ENCODE data around the gene LPA. TPM values are rescaled to one million over a fixed set of nuclear protein-coding genes. Genes with fewer than 3 reads are reported as not detected.
"Not testable (repeated sequence)": the region's sequence is repeated elsewhere in the genome, so short reads cannot be mapped to it uniquely, and the experiment has no call there.

LPA gene
- total and polyA plus RNA-seq, 2 of the 8 experiments (the other 6 are each of a cell fraction or from before 2014, with no cell fraction given): 0.39 TPM; not detected in 1

DNA sequence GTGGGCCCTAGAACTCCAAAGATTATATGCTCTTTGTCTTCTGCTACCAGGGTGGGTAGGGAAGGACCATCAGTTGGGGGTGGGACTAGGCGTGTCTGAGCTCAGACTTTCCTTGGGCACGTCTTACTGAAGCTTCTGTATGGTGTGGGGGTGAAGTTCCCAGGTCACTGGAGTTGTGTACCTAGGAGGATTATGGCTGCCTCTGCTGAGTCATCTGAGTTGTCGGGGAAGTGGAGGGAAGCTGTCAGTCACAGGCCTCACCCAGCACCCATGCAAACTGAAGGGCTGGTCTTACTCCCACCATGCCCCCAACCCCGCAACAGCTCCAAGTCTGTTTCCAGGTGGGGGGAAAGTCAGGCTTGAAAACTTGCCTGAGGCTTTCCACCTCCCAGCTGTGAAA is 90.1 kb downstream of the LPA start (continued):
- TF ChIP-seq, protein P1, sequence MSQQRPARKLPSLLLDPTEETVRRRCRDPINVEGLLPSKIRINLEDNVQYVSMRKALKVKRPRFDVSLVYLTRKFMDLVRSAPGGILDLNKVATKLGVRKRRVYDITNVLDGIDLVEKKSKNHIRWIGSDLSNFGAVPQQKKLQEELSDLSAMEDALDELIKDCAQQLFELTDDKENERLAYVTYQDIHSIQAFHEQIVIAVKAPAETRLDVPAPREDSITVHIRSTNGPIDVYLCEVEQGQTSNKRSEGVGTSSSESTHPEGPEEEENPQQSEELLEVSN (IDR thresholded peaks at IDR 0.05): no peak
- TF ChIP-seq GABPA (IDR thresholded peaks at IDR 0.05; ENCODE audit: borderline replicate concordance, insufficient read depth, low read length) (no peak), SIRT6 (IDR thresholded peaks at IDR 0.05; ENCODE audit: low read length) (no peak)

DNA sequence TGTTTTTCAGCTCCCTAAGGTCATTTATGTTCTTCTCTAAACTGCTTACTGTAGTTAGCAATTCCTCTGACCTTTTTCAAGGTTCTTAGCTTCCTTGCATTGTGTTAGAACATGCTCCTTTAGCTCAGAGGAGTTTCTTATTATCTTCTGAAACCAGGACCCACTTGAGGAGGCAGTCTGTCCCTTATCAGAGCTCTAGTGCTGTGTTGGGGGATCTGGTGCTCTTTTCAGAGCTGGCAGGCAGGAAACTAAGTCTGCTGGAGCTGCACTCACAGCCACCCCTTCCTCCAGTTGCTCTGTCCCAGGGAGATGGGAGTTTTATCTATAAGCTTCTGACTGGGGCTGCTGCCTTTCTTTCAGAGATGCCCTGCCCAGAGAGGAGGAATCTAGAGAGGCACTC is 92.9 kb downstream of the LPA start:
- H3K27me3 ChIP-seq (replicated peaks in 1 of 4; ENCODE audit: control insufficient read depth in 3 of 4, extremely low read depth in 1 of 4, insufficient read depth in 3 of 4, low read length in 3 of 4); H2BK20ac ChIP-seq (ENCODE audit: low read length); H3K23me2 ChIP-seq (ENCODE audit: low read depth, low read length); H4K8ac ChIP-seq (ENCODE audit: extremely low read depth, insufficient read depth, low read length); CTCF ChIA-PET (ENCODE audit: partially characterized antibody); H3K14ac ChIP-seq (ENCODE audit: insufficient read length); H4K5ac ChIP-seq (ENCODE audit: insufficient read length, low read depth, low read length); H3K56ac ChIP-seq (replicated peaks; ENCODE audit: insufficient read length, low read depth, low read length); H3K4me1 ChIP-seq (replicated peaks in 1 of 4; ENCODE audit: control insufficient read depth in 3 of 4, insufficient read depth in 4 of 4, low read length in 3 of 4); DNase-seq (ENCODE audit: low read depth in 1 of 2, low spot score in 2 of 2); H3K27ac ChIP-seq (ENCODE audit: low read depth, low read length); H3K4me3 ChIP-seq (ENCODE audit: extremely low read depth in 1 of 4, insufficient read depth in 2 of 4, low read depth in 3 of 4, low read length in 4 of 4); H2BK15ac ChIP-seq (ENCODE audit: low read length); H2BK5ac ChIP-seq (ENCODE audit: low read depth, low read length); H4K91ac ChIP-seq (replicated peaks; ENCODE audit: insufficient read length, low read length); H2AFZ ChIP-seq (ENCODE audit: low read length); H2BK12ac ChIP-seq (ENCODE audit: low read depth, low read length); FAIRE-seq; H3K23ac ChIP-seq (ENCODE audit: insufficient read length); H3K9ac ChIP-seq (replicated peaks in 1 of 4; ENCODE audit: extremely low read depth in 1 of 4, low read depth in 3 of 4, low read length in 3 of 4); H3K79me2 ChIP-seq (ENCODE audit: control insufficient read depth in 1 of 2, insufficient read depth in 2 of 2, low read length in 2 of 2); H2AK5ac ChIP-seq (ENCODE audit: low read depth, low read length); POLR2A ChIA-PET (ENCODE audit: partially characterized antibody); H3K18ac ChIP-seq (ENCODE audit: extremely low read depth, low read length); H3K36me3 ChIP-seq (ENCODE audit: control insufficient read depth in 2 of 4, insufficient read depth in 4 of 4, low read length in 3 of 4); H4K20me1 ChIP-seq (replicated peaks in 1 of 2; ENCODE audit: control insufficient read depth in 1 of 2, insufficient read depth in 2 of 2, low read length in 2 of 2); H3K4ac ChIP-seq (replicated peaks; ENCODE audit: insufficient read length, low read depth, low read length); H3K79me1 ChIP-seq (ENCODE audit: low read depth, low read length); H3K4me2 ChIP-seq (ENCODE audit: insufficient read depth in 1 of 2, low read depth in 2 of 2, low read length in 2 of 2); H2BK120ac ChIP-seq (replicated peaks; ENCODE audit: low read depth, low read length): not testable (repeated sequence)
- peaks cover 17 to 30% of the 10 kb centered on the region in 2 experiments for H3K9me3 ChIP-seq (ENCODE audit: insufficient read depth in 2 of 2, low read depth in 1 of 2, low read length in 1 of 2)
